HG03159 (cell line): ENCODE data around the gene ABHD4.
"Not testable (repeated sequence)": the region's sequence is repeated elsewhere in the genome, so short reads cannot be mapped to it uniquely, and the experiment has no call there.

Experiments
- ATAC-seq: cut with Tn5 transposase; IDR thresholded peaks from one replicate; pipeline ENCODE4 v1.9.1; 2021; ENCODE audit warnings: mild to moderate bottlenecking, moderate library complexity; ENCODE audit not compliant: unreplicated experiment

The ABHD4 gene

DNA sequence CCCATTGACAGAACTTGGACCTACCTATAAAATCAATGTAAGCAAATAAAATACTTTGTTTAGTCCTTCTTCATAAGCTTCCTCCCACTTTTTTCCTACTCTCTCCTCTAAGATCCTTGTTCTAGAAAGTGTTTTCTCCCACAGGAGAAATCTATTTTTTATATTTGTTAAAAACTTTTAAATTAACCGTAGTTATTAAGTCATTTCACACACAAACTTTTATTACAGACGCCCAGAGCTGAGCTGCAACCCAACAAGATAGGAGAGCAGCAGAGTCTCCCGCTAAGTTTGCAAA, 36.8 kb upstream of the ABHD4 start:
- no peak for ATAC-seq

DNA sequence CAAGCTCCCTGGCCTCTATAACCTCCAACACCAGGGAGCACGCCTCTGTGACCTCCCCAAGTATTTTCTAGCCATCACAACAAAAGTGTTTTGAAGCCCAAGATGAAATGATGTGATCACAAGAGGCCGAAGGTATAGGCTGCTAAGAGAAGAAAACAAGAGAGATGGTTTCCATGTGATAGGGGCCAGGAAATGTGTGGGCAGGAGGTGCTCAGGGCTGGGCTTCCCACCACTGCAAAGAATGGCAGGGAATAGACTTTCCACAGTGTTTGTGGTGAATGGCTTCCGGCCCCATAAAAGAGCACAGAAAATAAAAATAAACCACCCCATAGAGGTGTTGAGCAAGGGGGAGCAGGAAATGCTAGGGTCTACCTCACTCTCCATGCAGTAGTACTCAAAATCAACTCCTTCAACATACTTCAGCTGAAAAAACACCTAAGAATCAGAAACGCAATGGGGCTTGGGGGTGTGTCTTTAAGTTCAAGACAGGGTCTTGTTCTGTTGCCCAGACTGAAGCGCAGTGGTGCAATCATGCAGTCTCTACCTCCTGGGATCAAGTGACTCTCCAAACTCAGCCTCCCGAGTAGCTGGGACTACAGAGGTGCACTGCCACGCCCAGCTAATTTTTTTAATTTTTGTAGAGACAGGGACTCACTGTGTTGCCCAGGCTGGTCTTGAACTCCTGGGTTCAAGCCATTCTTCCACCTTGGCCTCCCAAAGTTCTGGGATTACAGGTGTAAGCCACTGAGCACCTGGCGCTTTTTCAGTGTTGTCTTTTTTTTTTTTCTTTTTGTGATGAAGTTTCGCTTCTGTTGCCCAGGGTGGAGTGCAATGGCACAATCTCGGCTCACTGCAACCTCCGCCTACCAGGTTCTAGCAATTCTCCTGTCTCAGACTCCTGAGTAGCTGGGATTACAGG, 36.2 kb upstream of the ABHD4 start:
- ATAC-seq = no peak

DNA sequence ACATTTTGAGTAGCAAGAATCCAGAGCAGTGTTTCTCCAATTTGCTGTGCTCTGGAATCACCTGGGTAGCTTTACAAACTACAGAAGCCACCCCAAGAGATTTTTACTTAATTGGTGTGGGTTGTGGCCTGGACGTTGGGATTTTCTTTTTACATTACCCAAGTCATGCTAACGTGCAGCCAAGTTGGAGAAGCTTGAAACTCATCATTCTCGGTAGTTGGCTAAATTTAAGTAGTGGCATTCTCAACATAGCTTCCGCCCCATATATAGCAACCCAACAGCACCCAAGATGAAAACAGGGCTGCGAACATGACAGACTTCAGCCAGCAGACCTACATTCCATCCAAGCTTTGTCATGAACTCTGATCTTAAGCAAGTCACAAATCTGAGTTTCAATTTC, 34.1 kb upstream of the ABHD4 start:
- no peak for ATAC-seq

DNA sequence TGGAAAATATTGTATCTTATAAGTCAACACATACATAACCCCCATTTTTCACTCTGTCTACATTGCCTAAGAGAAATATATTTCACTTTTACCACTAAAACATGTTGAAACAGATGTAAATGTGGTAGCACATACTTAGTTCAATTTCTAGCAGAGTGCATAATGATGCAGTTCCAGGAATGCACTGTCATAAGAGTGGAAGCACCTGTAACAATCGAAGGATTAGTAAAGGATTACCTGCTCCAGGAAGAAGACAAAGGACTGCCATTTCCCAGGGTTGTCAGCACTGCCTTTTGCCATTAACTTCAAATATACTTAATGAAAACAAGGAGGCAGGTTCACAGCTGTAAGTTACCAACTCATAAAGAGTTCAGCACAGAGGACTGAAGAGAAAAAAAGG, 33.6 kb upstream of the ABHD4 start:
- ATAC-seq = no peak

DNA sequence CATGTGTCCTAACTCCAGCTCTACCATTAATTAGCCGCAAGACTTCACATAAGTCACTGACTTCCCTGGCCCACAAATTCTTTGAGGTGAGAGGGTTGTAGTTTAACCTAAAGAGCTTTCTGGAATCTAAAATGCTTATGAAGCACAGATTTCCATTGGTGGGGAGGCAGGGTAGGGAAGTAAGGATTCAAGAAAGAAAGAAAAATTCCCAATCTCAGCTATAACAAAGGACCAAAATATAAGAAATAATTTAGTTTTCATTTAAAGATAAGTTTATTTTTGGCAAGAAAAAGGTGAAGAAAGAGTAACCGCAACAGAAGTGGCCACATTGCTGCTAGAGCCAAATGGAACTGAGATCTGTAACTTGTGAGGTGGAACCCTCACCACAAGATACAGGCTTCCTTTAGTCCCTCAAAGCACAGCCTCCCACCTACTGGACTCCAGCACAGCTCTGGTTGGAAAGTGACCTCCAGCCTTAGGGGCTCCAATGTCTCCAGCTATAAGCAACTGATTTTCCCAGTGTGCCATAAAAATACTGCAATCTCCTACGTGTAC, 32.6 kb upstream of the ABHD4 start:
- ATAC-seq = no peak

DNA sequence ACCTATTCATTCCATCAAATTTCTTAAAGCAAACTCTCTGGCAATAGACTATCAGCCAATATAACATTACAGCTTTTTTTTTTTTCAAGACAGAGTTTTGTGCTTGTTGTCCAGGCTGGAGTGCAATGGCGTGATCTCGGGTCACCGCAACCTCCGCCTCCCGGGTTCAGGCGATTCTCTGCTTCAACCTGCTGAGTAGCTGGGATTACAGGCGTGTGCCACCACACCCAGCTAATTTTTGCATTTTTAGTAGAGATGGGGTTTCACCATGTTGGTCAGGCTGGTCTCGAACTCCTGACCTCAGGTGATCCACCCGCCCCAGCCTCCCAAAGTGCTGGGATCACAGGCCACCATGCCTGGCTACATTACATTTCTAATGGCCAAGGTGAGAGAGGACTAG, 31.8 kb upstream of the ABHD4 start:
- not testable (repeated sequence) for ATAC-seq

DNA sequence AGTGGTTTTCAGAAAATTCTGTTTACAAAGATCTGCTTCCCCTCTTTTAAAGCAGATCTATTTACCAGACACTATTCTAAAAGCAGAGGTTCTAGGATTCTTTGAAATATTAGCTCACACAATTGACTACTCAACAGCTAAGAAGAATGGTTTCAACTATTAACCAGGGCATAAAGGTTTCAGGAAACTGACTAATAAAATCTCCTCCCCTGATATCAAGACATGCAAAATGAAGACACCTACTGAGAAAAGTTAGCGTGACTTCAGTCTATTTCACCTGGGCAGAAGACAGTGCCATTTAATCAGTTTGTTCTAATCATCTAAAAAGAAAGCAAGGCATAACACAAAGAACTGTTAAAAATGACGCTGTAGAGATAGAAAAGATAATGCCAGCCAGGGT, 31.3 kb upstream of the ABHD4 start:
- ATAC-seq = no peak

DNA sequence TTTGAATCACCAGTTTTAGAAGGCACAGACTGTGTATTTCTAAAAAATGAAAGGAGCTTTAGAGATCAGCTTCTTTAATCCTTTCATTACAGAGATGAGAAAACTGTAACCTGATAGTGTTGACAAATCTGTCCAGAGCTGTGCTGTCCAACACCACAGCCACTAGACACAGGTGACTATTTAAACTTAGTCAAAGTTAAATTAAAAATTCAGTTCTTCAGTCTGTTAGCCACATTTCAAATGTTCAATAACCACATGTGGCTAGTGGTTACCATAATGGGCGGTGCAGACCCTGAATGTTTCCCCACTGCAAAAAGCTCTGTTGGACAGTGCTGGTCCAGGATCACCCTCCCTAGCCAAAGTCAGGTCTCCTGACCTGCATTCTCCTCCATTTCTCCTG, 30.7 kb upstream of the ABHD4 start:
- no peak for ATAC-seq

DNA sequence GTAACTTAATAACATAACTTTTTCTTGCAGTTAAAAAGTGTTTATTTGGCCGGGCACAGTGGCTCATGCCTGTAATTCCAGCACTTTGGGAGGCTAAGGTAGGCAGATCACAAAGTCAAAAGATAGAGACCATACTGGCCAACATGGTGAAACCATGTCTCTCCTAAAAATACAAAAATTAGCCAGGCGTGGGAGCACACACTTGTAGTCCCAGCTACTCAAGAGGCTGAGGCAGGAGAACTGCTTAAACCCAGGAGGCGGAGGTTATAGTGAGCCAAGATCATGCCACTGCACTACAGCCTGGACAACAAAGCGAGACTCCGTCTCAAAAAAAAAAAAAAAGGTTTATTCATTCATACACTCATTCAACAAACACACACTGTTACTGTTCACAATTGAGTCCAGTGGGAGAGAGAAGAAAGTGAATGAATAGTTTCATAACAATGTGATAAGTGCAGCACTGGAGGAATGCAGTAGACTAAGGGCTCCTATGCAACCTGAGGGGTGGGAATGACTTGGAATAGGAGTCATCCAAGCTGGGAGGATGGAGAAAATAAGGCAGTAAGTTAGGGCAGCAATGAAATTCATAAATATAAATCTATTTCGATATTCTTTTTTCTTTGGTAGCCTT, 28.9 kb upstream of the ABHD4 start:
- ATAC-seq = no peak

DNA sequence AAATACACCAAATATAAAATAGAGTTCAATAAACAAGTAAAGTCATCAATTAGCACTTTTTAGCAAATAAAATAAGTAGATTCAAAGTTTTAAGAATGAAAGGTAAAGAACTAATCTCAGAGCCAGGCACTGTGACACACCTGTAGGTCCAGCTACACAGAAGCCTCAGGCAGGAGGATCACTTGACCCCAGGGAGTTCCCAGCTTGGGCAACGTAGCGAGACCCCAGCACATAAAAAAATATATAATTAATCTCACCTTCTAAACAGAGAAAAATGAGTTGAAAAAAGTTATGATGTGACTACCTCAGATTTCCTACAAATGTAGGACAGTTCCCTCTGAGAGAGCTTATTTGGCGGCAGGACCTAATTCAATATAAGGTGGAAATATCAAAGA, 28.4 kb upstream of the ABHD4 start:
- no peak for ATAC-seq

DNA sequence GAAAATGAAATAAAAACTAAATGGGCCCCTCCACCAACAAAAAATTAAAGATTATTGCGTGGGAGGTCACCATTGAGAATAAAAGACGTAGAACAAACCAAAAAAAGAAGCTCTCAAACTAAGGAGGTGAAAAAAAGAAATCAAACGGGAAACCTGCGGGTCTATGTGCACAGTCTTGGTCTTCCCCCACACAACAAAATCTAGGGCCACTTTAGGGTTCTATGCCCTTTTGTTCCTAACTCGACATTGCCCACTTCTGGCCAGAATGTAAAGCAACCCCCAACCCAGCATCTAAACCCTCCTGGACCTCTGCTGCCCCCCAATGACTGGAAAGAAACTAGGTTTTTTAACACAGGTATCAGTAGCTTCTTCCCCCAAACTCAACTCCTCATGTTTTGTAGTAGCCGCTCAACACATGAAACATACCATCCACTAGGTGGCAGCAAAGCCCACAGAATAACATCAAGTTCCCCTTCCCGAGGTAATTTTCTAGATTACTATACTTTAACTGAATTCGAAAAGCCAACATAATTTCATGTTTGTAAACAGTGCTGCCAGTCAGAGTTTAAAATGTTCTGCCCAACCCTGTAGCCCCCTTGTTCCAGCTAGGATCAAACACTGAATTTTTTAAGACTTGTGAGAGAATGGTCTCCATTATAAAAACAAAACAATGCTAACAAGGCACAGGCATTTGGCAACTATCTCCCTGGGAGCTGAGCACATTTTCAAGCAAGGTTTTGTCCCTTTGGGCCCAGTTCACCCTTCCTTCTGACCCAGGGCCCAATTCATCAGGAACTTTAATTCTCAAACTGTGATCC, 27.8 kb upstream of the ABHD4 start:
- peak; percentile 65 for ATAC-seq

DNA sequence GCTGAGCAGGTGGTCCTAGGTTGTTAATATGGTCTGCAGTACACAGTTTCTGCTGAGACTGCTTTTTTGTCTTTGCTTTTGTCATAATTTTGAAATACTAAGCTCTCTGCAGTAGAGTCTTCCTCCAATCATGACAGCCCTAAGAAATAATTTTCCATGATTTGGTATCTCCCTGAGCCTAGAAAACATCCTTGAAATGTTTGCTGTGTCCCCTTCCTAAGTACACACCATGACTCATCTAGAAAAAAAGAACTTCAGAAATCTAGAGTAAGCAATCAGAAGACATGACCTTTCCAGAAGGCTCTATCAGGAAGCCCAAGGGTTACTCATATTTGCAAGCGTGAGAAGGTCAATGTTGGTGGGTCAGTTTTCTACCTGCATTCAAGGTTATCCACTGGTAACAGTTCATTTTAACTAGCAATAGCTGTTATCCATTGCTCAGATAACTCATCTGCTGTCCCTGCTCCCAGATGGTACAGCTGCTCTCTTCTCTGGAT, 25.5 kb upstream of the ABHD4 start:
- ATAC-seq = no peak

DNA sequence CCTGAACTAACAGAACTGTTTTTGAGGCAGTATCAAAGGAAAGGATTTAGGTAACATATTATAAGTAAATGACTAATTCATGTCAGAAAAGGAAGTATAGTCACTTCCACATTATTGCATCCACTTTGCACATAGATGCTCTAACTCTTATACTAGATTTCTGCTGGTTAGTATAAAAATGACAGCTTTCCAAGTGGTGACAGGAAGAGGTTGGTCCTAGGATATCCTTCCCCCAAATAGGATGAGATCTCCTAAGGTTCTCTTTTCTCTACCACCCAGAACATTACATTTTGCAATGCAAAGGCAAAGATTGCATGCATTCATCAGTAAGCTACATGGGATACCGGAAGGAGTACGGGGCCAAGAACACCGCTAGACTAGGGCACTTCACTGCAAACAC, 24.3 kb upstream of the ABHD4 start:
- no peak for ATAC-seq

DNA sequence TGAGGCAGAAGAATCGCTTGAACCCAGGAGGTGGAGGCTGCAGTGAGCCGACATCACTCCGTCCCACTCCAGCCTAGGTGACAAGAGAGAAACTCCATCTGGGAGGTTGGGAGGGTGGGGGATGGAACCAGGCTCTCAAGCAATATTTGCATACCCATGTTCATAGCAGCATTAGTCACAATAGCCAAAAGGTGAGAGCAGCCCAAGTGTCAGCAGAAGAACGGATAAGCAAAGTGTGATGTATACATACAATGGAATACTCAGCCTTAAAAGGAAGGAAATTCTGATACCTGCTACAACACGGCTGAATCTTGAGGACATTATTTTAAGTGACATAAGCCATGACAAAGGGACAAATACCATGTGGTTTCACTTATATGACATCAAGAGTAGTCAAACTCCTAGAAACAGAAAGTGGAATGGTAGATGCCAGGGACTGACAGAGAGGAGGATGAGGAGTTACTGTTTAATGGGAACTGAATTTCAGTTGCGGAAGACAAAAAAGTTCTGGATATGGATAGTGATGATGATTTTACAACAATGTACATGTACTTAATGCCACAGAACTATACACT, 20.7 kb upstream of the ABHD4 start:
- no peak for ATAC-seq

DNA sequence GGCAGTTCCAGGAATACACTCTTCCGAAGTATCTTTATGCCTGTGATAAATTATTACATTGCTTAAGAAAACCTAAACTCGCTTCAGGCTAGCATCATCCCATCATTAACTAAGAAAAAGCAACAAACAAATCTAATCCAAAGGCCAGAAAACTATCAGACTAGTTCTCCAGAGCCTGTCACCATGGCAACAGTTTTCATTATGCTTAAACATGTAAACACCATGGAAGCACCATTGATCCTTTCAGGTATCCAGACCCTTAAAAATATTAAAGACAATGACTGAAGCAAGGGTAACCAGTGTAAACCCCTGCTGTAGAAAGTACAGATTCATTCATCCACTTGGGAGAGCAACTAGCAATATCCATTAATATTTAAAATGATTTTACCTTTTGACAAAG, 18.9 kb upstream of the ABHD4 start:
- no peak for ATAC-seq

DNA sequence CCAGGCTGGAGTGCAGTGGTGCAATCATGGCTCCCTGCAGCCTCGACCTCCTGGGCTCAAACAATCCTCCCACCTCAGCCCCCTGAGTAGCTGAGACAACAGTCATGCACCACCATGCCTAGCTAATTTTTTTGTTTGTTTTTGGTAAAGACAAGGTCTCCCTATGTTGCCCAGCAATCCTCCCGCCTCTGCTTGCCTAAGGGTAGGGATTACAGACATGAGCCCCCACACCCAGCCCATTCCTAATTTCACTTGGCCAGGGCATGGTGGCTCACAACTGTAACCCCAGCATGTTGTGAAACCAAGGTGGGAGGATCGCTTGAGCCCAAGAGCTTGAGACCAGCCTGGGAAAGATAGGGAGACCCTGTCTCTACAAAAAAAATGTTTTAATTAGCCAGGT, 18.2 kb upstream of the ABHD4 start:
- ATAC-seq = no peak

DNA sequence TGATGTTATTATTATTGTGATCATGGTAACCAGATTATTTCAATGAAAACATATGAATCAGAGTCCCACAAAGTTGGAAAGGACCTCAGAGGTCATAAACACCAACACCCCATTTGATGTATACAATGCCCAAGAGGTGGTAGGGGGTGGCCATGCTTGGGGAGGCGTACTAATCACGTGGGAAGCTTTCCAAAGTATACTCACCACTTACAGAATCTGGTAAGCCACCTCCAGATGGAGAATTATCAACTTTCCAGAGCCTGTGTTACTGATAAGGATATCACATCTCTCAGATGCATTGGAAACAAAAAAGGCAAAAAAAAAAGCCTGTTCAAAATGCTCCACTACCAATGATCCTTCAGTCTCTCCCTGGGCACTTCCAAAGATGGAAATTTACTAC, 17.5 kb upstream of the ABHD4 start:
- no peak for ATAC-seq

DNA sequence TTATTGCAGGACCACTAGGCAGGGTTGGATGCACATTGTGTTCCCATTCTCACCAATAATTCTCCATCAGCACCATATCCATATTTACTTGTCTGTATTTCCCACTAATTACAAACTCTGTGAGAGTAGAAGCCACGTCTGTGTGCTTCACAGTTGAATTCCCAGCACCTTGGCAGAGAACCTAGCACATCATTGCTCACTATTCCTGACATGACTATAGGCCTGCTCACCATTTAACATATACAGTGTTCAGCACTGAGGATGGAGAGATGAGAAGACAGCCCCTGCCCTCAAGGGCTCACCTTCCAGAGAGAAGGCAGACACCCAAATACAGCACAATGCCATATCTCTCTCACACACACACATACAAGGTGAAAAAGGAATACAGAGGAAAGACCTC, 14.1 kb upstream of the ABHD4 start:
- no peak for ATAC-seq

DNA sequence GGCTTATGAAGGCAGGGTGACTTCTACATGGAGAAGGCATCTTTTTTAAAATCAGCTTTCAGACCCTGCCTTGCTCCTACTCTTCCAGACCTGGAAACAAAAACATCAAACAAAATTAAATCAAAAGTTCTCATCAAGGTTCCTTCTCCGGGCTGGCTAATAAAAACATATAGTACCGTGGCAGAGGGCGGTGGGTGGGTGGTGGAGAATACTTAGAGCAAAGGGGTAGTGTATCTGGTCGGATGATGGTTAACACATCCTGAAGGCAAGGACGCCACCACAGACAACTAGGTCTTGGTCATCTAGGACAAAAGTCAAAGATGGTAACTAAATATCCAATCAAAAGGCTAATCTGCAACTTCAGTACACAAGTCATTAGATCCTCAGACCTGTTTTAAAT, 10.9 kb upstream of the ABHD4 start:
- no peak for ATAC-seq

DNA sequence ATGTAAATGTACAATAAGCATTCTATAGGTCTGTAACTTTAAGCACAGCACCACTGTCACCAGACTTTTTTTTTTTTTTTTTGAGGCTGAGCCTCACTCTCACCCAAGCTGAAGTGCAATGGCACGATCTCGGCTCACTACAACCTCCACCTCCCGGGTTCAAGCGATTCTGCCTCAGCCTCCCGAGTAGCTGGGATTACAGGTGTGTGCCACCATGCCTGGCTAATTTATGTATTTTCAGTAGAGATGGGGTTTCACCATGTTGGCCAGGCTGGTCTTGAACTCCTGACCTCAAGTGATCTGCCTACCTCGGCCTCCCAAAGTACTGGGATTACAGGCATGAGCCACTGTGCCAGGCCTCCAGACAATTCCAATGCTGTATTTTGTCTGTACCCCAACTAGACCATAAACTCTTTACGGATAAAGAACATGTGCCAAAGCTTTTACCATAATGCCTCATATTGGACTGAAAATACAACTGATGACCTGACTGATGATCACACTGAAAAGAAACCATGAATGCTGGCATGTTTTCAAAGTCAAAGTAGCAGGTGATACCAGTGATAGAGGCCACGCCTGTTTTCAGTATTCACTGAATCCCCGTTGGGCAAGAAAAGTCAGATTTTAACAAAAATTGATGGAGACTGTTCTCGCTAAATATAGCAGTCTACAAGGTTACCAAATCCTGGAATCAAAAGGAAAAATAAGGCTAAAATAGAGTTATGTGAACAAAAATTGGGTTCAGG, 10.2 kb upstream of the ABHD4 start:
- ATAC-seq = not testable (repeated sequence)
